Neural progenitor cell (in vitro differentiated cells): ENCODE results near the gene SUSD6.

Experiments used
- CTCF ChIP-seq: fragments of 200-600 bp; sonication (generic); IDR thresholded peaks from 2 replicates; pipeline ENCODE4 v1.5.1; 2017; ENCODE audit warnings: antibody characterized with exemption, mild to moderate bottlenecking
- EZH2 ChIP-seq: fragments of 200-600 bp; sonication (generic); IDR thresholded peaks from 2 replicates; pipeline ENCODE4 v1.6.1; 2017; ENCODE audit warnings: antibody characterized with exemption, mild to moderate bottlenecking, moderate library complexity

- TF ChIP-seq CTCF (no peak), EZH2 (no peak)
These were observed 14.1 kb downstream of the SUSD6 start for GRCh38 chr14:69625299-69626131.
